Activated CD4-positive, CD25-positive, alpha-beta regulatory T cell treated with anti-CD3 and anti-CD28 coated beads, Interleukin-2, amount 50 U/mL, for 16 hours (primary cell): ENCODE measurements around the gene DDX54.

Experiments used
- DNase-seq: peaks from one replicate; pipeline ENCODE4 v3.0.0-alpha.2; 2020; ENCODE audit warnings: low read depth, low spot score

Gene DDX54

GRCh38 chr12:113194971-113195391 lies 9.7 kb upstream of the DDX54 start:
- DNase-seq: no peak

DNA sequence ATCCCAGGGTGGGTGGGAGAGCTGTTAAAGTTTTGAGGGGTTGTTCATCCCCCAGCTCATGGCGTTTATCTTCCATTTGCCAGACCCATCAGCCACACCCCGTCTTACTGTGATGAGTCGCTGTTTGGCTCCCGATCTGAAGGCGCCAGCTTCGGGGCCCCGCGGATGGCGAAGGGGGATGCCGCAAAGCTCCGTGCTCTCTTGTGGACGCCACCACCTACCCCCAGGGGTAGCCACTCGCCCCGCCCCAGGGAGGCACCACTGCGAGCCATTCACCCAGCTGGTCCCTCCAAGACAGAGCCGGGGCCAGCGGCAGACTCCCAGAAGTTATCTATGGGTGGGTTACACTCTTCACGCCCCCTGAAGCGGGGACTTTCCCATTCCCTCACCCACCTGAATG lies 5.9 kb upstream of the DDX54 start:
- DNase-seq: no peak

GRCh38 chr12:113190761-113191160 lies 5.5 kb upstream of the DDX54 start:
- DNase-seq: no peak

- DNase-seq: no peak
Measured at GRCh38 chr12:113189361-113189760, 4.1 kb upstream of the DDX54 start.

GRCh38 chr12:113186666-113187325 lies 1.5 kb upstream of the DDX54 start:
- no peak for DNase-seq

GRCh38 chr12:113186033-113186365 lies 721 bp upstream of the DDX54 start:
- no peak for DNase-seq

- peak; percentile 72 for DNase-seq
Measured at GRCh38 chr12:113184900-113185179, 438 bp downstream of the DDX54 start.

DNA sequence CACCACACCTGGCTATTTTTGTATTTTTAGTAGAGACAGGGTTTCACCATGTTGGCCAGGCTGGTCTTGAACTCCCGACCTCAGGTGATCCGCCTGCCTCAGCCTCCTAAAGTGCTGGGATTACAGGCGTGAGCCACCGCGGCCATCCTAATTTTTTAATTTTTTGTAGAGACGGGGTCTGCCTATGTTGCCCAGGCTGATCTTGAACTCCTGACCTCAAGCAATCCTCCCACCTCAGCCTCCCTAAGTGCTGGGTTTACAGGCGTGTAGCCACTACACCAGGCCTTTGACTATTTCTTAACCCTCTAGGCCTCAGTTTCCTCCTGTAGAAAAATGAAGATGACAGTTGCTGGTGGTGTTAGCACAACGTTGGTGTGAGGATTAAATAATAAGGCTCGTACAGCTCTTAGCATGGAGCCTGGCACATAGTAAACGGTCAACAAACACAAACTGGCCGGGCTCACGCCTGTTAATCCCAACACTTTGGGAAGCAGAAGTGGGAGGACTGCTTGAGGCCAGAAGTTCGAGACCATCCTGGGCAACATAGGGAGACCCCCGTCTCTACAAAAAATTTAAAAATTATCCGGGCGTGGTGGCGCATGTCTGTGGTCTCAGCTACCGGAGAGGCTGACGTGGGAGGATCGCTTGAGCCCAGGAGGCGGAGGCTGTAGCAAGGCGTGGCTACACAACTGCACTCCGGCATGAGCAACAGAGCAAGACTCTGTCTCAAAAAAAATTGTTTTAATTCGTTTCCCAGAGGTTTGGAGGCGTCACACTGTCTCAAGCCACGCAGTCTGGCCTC lies 979 bp downstream of the DDX54 start:
- no peak for DNase-seq

DNA sequence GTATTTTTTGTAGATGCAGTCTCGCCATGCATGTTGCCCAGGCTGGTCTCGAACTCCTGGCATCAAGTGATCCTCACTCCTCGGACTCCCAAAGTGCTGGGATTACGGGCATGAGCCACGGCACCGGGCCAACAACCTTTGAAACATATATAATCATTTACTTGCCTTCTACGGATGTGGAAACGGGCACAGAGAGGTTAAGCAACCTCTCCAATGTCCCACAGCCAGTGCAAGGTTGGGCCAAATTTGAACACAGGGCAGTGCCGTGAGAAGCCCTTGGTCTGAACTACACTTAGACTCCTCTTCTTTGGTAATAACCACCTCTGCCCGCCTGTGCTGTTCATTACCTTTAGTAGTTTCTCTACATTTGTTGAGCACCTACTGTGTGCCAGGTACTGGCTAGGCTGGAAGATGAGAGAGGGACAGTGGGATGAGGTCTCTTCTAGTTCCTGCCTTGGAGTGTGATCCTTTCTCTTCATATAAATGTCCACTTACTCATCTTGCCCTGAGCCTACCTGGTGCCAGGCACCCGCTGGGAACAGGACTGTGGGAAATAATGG lies 2.2 kb downstream of the DDX54 start:
- DNase-seq: no peak

- DNase-seq: no peak
Measured at GRCh38 chr12:113181975-113182374, 3.3 kb downstream of the DDX54 start.

- DNase-seq: no peak
Measured at GRCh38 chr12:113180333-113180732, 4.9 kb downstream of the DDX54 start.

- no peak for DNase-seq
Measured at GRCh38 chr12:113179023-113179422, 6.3 kb downstream of the DDX54 start.

GRCh38 chr12:113174461-113175384 lies 10.6 kb downstream of the DDX54 start:
- peak; percentile 63 for DNase-seq

DNA sequence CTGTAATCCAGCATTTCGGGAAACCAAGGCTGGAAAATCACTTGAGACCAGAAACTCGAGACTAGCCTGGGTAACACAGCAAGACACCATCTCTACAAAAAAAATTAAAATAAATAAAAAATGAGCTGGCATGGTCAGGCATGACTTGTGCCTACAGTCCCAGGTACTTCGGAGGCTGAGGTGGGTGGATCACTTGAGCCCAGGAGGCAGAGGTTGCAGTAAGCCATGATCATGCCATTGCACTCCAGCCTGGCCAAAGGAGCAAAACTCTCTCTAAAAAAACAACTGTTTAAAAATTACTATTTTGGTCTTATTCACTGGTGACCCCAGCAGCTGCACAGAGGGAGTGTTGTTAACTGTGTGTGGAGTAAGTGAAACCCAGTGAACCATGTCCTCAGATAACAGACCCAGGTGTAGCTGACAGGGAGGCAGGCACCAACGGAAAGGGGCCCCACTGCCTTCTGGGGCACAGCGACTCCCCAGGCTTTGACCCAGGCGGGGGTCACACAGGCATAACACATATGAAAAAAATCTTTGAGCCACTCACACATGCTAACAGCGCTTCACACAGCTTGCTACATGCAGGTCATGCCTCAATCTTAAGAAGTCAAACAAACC lies 12.1 kb downstream of the DDX54 start:
- no peak for DNase-seq

- DNase-seq: no peak
Measured at GRCh38 chr12:113172185-113172584, 13.1 kb downstream of the DDX54 start.

GRCh38 chr12:113171543-113171942 lies 13.7 kb downstream of the DDX54 start:
- no peak for DNase-seq

- DNase-seq: no peak
Measured at GRCh38 chr12:113170926-113171325, 14.4 kb downstream of the DDX54 start.

- no peak for DNase-seq
Measured at GRCh38 chr12:113170457-113170856, 14.8 kb downstream of the DDX54 start.

DNA sequence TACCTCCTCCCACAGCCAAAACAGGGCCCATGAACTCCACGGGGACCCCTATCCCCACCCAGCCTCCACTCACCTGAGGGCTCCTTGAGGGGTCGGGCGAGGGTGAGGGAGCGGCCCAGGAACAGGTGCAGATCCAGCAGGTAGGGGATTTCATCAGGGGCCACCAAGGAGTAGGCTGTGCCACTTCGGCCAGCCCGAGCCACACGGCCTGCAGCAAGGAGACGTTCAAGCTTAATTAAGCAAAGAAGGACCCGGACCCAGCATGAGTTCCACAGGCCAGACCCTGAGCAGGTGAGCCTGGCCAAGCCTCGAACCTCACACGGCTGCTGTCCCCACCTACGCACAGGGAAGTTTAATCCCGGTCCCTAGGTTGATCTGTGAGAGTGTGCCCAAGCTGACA lies 15.6 kb downstream of the DDX54 start:
- no peak for DNase-seq

GRCh38 chr12:113167868-113168267 lies 17.4 kb downstream of the DDX54 start:
- no peak for DNase-seq

DNA sequence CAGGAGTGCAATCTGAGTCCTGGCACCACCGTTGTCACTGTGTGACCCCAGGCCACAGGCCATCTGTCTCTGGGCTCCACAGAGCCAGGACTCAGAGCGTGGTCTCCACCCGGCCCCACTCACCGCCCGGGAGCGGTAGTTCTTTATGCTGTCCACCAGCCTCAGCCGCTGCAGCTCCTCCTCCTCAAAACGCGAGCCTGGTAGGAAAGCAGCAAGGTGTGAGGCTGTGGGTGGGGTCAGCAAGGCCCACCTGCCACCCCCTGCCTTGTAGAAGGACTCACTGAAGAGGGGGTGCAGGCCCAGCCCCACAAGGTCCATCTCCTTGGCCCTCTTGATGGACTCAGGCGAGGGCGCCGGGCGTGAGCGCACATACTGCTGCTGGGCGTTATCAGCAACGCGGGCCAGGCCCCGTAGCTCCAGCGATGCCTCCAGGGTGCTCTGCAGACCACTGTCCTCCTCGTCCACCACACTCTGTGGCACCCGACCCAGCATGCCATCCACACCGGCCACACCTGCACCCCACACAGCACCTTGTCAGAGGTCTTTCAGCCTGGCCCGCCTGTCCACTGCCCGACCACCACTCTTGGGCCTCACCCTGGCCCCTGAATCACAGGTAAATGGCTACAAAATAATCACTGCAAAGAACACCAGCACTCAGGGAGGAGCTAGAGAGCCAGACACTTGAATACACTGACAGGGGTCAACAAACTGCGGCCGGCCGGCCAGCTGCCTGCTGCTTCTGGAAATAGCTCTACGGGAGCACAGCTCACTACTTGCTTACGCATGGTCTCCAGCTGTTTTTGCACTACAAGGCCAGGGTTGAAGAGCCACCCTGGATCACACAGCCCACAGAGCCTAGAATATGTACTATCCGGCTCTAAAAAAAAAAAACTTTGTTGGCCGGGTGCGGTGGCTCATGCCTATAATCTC lies 19.5 kb downstream of the DDX54 start:
- DNase-seq: no peak
